ENCODE measurements around the gene SREBF2.
A peak's percentile ranks its signal among the peaks of the same experiment; 100 is the strongest.

The SREBF2 gene

GRCh38 chr22:41883400-41883799 is 50.5 kb downstream of the SREBF2 start:
- DNase-seq (ENCODE audit: low spot score) = no peak
- no peak for TF ChIP-seq CTCF (conservative IDR thresholded peaks at IDR 0.05; ENCODE audit: low read depth)
- POLR2A ChIA-PET (ENCODE audit: low non-redundant PET) = no interaction called here
- no peak overlapping the region for H3K27ac ChIP-seq
- CTCF ChIA-PET = no interaction called here

GRCh38 chr22:41885116-41885515 is 52.2 kb downstream of the SREBF2 start:
- H3K27ac ChIP-seq = peak overlapping the region; percentile 6; the same call in 1 of the 2 replicates
- no peak for TF ChIP-seq CTCF (conservative IDR thresholded peaks at IDR 0.05; ENCODE audit: low read depth)
- POLR2A ChIA-PET (ENCODE audit: low non-redundant PET) = no interaction called here
- CTCF ChIA-PET = no interaction called here
- DNase-seq (ENCODE audit: low spot score) = no peak

GRCh38 chr22:41885516-41885915 is 52.6 kb downstream of the SREBF2 start:
- no peak overlapping the region for H3K27ac ChIP-seq
- TF ChIP-seq CTCF (conservative IDR thresholded peaks at IDR 0.05; ENCODE audit: low read depth) = no peak
- DNase-seq (ENCODE audit: low spot score) = no peak
- CTCF ChIA-PET = no interaction called here
- POLR2A ChIA-PET (ENCODE audit: low non-redundant PET) = no interaction called here

GRCh38 chr22:41888627-41889200 is 55.8 kb downstream of the SREBF2 start:
- POLR2A ChIA-PET (ENCODE audit: low non-redundant PET) = no interaction called here
- no peak for TF ChIP-seq CTCF (conservative IDR thresholded peaks at IDR 0.05; ENCODE audit: low read depth)
- CTCF ChIA-PET = no interaction called here
- no peak overlapping the region for H3K27ac ChIP-seq
- DNase-seq (ENCODE audit: low spot score) = no peak

GRCh38 chr22:41891407-41891806 is 58.5 kb downstream of the SREBF2 start:
- ChIA-PET POLR2A (ENCODE audit: low non-redundant PET) (no interaction called here), CTCF (interaction anchor here (0.6 kb wide), 1 partner anchor 69 kb away, joined by 3 read pairs; no protein-coding TSS in a partner anchor)
- TF ChIP-seq CTCF (conservative IDR thresholded peaks at IDR 0.05; ENCODE audit: low read depth) = no peak
- DNase-seq (ENCODE audit: low spot score) = no peak
- no peak overlapping the region for H3K27ac ChIP-seq

GRCh38 chr22:41892721-41893120 is 59.8 kb downstream of the SREBF2 start:
- POLR2A ChIA-PET (ENCODE audit: low non-redundant PET) = no interaction called here
- H3K27ac ChIP-seq = peak overlapping the region; percentile 10
- CTCF ChIA-PET = no interaction called here
- TF ChIP-seq CTCF (conservative IDR thresholded peaks at IDR 0.05; ENCODE audit: low read depth) = no peak
- no peak for DNase-seq (ENCODE audit: low spot score)

All from RWPE1 (cell line).